HUES6 (cell line): ENCODE measurements around the gene AQP5.

Source experiments
- H3K27ac ChIP-seq: 2 replicates; pipeline ENCODE4 v1.7.0; 2013; ENCODE audit warnings: low read depth, mild to moderate bottlenecking, low read length, inconsistent platforms
- H3K27me3 ChIP-seq: 2 replicates; pipeline ENCODE4 v1.6.1; 2013; ENCODE audit warnings: low read length; ENCODE audit not compliant: control insufficient read depth, insufficient read depth
- H3K36me3 ChIP-seq: 2 replicates; pipeline ENCODE4 v1.6.1; 2013; ENCODE audit warnings: low read length; ENCODE audit not compliant: control insufficient read depth, insufficient read depth
- H3K4me1 ChIP-seq: 2 replicates; pipeline ENCODE4 v1.6.1; 2013; ENCODE audit warnings: low read length; ENCODE audit not compliant: control insufficient read depth, insufficient read depth
- H3K4me3 ChIP-seq: 2 replicates; pipeline ENCODE4 v1.5.1; 2013; ENCODE audit warnings: low read depth, low read length
- H3K9ac ChIP-seq: one replicate; pipeline ENCODE4 v1.6.1; 2013; ENCODE audit warnings: mild to moderate bottlenecking, low read length
- H3K9me3 ChIP-seq: 2 replicates; pipeline ENCODE4 v1.6.1; 2013; ENCODE audit warnings: low read depth, low read length; ENCODE audit not compliant: control insufficient read depth, insufficient read depth

AQP5 gene

DNA sequence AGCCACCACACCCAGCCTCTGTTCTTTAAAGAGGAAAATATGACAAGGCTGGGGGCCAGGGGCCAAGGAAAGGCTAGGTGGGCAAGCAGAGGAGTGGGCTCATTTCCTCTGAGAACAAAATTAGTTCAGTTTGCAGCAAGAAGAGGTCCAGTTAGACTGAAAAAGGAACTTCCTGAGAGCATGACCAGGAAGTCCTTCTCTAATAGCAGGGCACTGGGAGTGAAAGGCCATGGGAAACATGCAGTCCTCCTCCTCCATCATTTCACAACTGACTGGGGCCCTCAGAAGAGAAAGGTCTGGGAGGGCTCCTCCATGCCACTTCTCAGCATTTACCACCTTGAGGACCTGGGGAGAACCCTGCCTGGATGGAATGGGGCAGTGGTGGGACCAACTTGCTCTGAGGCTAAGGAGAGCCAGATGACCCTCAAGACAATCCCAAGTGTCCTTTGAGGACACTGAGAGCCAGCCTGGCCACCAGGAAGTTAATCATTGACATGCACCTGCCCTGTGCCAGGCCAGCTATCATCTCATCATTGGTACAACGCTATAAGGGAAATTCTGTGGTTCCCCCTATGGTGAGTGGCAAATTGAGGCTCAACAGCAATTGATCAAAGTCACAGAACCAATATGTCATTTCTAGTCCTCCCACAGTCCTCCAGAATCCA lies 9.1 kb upstream of the AQP5 start:
- Histone ChIP-seq H3K9me3 (no peaks in the 10 kb centered on the region), H3K27ac (no peak overlapping the region), H3K36me3 (no peaks in the 10 kb centered on the region), H3K4me1 (peaks cover 5% of the 10 kb centered on the region; the same call in 1 of the 2 replicates), H3K27me3 (peaks cover 35% of the 10 kb centered on the region), H3K9ac (no peak overlapping the region), H3K4me3 (no peak overlapping the region)

DNA sequence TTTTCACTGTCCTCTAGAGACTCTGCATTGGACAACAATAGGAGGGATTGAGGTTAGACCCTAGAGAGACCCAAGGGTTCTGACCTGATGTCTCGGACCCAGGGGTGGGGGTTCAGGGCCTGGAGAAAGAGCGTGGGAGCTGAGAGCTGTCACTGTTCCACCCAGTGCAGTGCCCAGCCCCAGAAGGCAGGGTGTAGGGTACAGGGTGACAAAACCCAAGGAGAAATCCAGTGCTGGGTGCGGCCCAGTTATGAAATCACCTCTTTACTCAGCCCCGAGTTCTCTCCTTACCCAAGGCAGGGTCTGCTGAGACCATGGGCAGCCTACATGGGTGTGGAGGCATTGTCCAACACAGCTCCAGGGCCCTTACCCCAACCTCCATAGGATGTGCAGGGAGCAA lies 8.5 kb upstream of the AQP5 start:
- Histone ChIP-seq H3K27ac (no peak overlapping the region), H3K4me3 (no peak overlapping the region), H3K36me3 (no peaks in the 10 kb centered on the region), H3K9ac (no peak overlapping the region), H3K27me3 (peaks cover 42% of the 10 kb centered on the region), H3K9me3 (no peaks in the 10 kb centered on the region), H3K4me1 (peaks cover 5% of the 10 kb centered on the region; the same call in 1 of the 2 replicates)

DNA sequence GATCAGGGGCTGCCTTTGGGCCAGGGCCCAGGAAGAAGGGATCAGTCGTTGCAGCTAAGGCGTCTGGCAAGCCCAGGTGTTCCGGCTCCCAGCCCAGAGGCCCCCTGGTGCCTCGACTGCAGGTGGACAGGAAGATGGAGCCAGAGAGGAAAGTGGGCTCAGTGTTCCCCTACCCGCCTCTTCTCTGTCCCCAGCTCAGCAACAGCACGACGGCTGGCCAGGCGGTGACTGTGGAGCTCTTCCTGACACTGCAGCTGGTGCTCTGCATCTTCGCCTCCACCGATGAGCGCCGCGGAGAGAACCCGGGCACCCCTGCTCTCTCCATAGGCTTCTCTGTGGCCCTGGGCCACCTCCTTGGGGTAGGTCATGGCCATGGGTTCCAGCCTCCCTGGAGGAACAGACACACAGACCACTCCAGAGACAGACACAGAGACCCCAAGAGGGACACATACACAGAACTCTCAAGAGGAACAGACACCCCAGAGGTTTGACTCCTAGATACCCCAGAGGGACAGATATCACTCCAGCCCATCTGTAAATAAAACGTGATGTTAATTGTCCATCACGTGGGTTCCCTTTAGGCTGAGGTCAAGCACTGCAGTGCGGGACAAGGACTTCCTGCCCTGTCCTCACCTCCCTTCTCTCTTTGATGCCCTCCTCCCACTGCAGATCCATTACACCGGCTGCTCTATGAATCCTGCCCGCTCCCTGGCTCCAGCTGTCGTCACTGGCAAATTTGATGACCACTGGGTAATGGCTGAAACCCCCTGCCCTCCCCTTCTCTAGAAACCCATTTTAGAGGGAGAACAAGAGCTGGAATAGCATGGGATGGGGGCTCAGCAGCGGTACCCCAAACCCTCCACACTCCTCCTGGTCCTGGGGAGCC lies 7.5 kb upstream of the AQP5 start:
- no peak overlapping the region for H3K27ac ChIP-seq
- H3K9me3 ChIP-seq: no peaks in the 10 kb centered on the region
- H3K36me3 ChIP-seq: no peaks in the 10 kb centered on the region
- H3K4me1 ChIP-seq: peaks cover 5% of the 10 kb centered on the region; the same call in 1 of the 2 replicates
- no peak overlapping the region for H3K9ac ChIP-seq
- no peak overlapping the region for H3K4me3 ChIP-seq
- H3K27me3 ChIP-seq: peaks cover 52% of the 10 kb centered on the region

DNA sequence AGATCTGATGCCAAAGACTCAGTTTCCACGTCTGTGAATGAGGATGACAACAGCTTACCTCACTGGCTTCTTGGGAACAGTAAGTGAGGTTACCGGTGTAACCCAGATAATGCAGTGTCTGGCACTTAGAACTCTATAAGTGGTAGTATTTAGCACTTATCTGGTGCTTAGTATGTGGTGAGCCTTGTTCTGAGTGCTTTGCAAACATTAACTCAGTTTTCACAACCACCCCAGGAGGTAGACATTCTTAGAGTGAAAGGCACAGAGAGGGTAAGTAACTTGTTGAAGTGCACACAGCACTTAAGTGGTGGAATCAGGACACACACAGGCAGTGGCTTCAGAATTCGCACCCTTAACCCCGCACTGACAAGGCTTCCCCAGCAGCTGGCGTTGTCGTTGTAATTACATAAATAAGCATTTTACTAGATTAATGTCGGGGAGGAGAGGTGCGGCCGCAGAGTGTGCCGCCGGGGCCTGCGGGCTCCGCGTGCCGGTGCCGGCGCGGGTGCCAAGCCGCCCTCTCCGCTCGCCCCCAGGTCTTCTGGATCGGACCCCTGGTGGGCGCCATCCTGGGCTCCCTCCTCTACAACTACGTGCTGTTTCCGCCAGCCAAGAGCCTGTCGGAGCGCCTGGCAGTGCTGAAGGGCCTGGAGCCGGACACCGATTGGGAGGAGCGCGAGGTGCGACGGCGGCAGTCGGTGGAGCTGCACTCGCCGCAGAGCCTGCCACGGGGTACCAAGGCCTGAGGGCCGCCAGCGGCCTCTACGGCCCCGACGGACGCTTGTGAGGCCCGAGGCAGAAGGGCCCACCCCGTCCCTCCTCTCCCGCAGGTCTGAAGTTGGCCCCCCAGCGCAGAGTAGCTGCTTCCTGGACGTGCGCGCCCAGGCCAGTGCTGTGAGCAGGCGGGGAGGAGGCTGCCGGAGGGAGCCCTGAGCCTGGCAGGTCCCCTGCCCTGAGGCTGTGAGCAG lies 6.5 kb upstream of the AQP5 start:
- H3K4me1 ChIP-seq: peaks cover 14% of the 10 kb centered on the region

DNA sequence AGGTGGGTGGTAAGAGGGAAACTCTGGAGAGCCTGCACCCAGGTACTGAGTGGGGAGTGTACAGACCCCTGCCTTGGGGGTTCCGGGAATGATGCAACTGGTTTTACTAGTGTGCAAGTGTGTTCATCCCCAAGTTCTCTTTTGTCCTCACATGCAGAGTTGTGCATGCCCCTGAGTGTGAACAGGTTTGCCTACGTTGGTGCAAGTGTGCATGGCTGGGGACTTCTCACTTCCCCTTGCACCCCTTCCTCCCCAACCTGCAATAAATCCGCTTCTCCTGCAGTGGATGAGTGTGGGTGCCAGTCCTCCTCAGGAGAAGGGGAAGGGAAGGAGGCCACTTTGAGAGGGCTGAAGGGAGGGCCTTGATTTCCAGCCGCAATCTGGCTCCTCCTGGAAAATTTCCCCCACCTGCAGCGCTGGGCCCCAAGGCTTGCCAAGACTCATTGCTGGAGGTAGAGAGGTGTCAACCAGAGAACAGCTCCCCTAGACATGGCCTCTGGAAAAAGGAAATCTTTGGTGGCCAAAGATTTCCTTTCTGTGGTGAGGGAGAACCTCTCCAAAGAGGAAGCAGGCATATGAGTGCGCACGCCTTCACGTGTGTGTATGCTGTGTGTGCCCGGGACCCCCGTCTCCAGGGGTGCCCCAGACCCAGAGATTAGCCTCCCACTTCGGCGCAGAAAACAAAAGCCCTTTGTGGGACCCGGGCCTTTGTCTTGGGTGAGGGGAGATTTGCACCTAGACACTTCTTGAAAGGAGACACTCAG lies 5.6 kb upstream of the AQP5 start:
- H3K36me3 ChIP-seq: no peaks in the 10 kb centered on the region
- peaks cover 17% of the 10 kb centered on the region for H3K4me1 ChIP-seq
- no peak overlapping the region for H3K9ac ChIP-seq
- H3K27me3 ChIP-seq: peaks cover 71% of the 10 kb centered on the region
- H3K9me3 ChIP-seq: no peaks in the 10 kb centered on the region
- no peak overlapping the region for H3K4me3 ChIP-seq
- H3K27ac ChIP-seq: no peak overlapping the region

More for the DNA sequence above, 6.5 kb upstream of the AQP5 start:
- H3K27me3 ChIP-seq: peaks cover 62% of the 10 kb centered on the region
- H3K36me3 ChIP-seq: no peaks in the 10 kb centered on the region
- H3K9me3 ChIP-seq: no peaks in the 10 kb centered on the region
- peak overlapping the region; percentile 0; the same call in 1 of the 2 replicates for H3K4me3 ChIP-seq
- H3K9ac ChIP-seq: no peak overlapping the region
- no peak overlapping the region for H3K27ac ChIP-seq

DNA sequence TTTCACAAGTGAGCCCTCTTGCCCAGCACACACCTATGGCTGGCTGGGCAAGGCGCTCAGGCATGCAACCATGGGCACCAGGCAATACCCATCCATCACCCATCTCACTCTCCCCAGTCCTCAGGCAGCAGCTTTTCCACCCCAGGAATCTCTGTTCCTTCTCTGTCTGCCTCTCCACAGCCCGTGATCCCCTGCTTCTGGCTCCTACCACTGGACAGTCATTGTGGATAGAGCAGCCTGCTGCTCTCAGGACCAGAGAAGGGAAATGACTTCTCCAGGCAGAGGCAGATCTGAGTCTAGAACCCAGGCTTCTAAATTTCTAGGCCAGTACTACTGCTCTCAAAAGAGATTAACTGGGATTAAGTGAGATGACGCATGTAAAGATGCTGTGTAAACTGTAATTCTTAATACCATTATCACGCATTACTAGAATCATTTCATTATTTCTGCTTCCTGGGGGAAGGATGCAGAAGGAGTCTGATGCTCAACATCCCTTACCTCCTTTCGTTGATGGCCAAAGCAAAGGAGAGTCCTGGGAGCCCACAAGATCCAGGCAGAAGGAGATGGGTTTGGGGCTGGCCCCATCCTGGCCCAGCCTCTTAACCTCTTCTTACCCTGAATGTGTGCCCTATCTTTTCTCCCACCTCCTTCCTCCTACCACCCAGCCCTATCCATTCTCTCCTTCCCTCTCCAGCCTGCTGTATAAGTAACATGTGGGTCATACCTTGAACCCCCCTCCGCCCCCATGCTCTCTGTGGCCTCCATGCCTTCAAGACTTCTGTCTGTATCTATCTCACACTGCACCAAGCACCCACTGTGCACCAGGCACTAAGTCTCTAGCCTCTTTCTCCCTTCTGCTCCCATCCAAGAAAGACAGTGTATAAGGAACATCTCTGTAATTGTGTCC lies 4.8 kb upstream of the AQP5 start:
- no peak overlapping the region for H3K4me3 ChIP-seq
- peaks cover 77% of the 10 kb centered on the region for H3K27me3 ChIP-seq
- no peak overlapping the region for H3K27ac ChIP-seq
- H3K36me3 ChIP-seq: no peaks in the 10 kb centered on the region
- H3K9ac ChIP-seq: no peak overlapping the region
- H3K9me3 ChIP-seq: no peaks in the 10 kb centered on the region
- peaks cover 17% of the 10 kb centered on the region for H3K4me1 ChIP-seq

DNA sequence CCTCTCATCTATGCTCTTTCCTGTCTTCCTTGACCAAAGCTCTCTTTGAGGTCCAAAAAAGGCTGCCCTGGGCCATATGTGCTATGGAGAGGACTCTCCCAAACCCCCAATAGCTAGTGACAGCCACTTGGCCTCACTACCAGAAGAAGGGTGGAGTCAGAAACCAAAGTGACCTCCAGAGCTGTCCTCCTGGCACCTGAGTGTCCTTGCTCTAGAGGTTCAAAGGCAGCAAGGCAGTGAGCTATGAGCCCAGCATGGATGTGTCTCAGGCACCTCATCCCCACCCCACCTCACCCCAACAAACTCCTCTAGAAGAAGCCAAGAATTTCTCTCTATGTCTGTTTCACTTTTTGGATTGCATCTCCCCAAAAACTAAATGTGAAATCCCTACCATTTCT lies 4.1 kb upstream of the AQP5 start:
- H3K4me3 ChIP-seq: no peak overlapping the region
- H3K36me3 ChIP-seq: no peaks in the 10 kb centered on the region
- H3K9me3 ChIP-seq: no peaks in the 10 kb centered on the region
- H3K27ac ChIP-seq: no peak overlapping the region
- H3K9ac ChIP-seq: no peak overlapping the region
- peaks cover 17% of the 10 kb centered on the region for H3K4me1 ChIP-seq
- H3K27me3 ChIP-seq: peaks cover 84% of the 10 kb centered on the region

DNA sequence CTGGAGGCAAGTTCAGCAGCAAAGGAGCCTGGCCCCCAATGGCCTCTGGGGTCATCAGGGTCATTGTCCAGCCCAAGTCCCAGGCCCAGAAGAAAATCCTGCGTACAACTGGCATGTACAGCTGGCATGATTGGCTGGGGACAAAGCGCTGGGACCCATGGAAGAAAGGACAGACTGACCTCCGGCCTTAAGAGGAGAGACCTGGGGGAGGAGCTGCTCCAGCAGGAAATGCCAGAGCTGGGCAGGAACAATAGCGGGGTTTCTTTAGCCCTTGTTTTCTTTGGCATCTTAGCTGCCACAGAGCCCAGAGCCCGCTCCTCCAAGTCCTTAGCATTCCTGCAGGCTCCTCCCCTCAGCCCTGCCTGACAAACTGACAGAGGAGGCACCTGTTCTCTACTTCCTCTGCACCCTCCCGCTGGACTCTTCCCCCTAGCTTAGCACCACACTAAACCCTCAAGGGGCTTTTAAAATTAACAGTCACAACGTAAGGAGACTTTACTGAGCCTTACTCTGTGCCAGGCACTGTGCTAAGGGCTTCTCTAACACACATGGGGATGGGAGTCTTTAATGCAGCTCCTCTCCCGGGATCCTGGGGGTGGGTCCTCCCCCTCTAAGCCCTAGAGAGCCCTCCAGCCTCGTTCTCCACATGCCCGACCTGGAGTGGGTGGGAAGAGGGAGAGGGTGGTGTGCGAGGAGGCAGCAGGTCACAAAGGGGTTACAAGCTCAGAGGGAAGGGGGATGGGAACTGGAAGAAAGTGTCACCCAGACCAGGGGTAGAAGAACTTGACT lies 1.8 kb upstream of the AQP5 start:
- Histone ChIP-seq H3K36me3 (no peaks in the 10 kb centered on the region), H3K9ac (no peak overlapping the region), H3K27me3 (peaks cover 97% of the 10 kb centered on the region), H3K27ac (no peak overlapping the region), H3K4me3 (no peak overlapping the region), H3K9me3 (no peaks in the 10 kb centered on the region), H3K4me1 (peaks cover 17% of the 10 kb centered on the region)

DNA sequence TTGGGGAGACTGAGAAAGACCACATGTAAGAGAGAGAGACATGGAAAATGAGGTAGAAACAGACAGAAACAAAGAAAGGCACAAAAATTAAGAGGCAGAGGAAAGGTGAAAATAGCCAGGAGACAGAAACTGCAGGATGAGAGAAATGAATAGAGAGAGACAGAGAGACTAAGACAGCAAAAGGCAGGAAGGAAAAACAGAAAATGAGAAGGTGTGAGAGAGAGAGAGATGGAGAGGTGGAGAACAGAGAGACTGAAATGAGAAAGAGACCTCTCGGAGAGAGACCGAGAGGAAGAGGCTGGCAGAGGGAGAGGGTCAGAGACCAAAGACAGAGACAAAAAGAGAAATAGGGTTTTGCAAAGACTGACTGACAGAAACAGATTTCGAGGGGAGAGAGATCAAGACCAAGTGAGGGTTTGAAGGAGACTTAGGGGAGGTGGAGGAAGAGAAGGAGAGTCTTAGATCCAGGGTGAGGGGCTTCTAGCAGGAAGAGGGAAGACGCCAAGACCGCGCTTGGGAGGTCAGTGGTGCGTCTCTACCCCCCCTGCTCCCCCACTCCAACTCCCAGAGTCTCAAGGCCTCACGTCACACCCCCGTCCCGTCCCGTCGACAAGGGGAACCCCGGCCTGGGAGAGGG lies 1.1 kb upstream of the AQP5 start:
- Histone ChIP-seq H3K27ac (no peak overlapping the region), H3K36me3 (no peaks in the 10 kb centered on the region), H3K4me1 (peaks cover 16% of the 10 kb centered on the region), H3K4me3 (peak overlapping the region; percentile 56; the same call in 1 of the 2 replicates), H3K9ac (no peak overlapping the region), H3K27me3 (peaks cover 96% of the 10 kb centered on the region), H3K9me3 (no peaks in the 10 kb centered on the region)
